ENCODE data around the gene PIK3R5.
"Not testable (repeated sequence)": the region's sequence is repeated elsewhere in the genome, so short reads cannot be mapped to it uniquely, and the experiment has no call there.

The PIK3R5 gene

GRCh38 chr17:8865811-8866210, 99.7 kb downstream of the PIK3R5 start:
- Mint-ChIP-seq H3K36me3 (ENCODE audit: low read depth) (no peaks in the 10 kb centered on the region), H3K27me3 (no peaks in the 10 kb centered on the region), H3K4me1 (ENCODE audit: low read depth) (peaks cover 36% of the 10 kb centered on the region), H3K4me3 (no peak overlapping the region), H3K9me3 (no peaks in the 10 kb centered on the region), H3K27ac (no peak overlapping the region)

GRCh38 chr17:8865385-8865784, 100.1 kb downstream of the PIK3R5 start:
- H3K36me3 Mint-ChIP-seq (ENCODE audit: low read depth) = no peaks in the 10 kb centered on the region
- no peaks in the 10 kb centered on the region for H3K27me3 Mint-ChIP-seq
- H3K27ac Mint-ChIP-seq = no peak overlapping the region
- peaks cover 36% of the 10 kb centered on the region for H3K4me1 Mint-ChIP-seq (ENCODE audit: low read depth)
- no peaks in the 10 kb centered on the region for H3K9me3 Mint-ChIP-seq
- H3K4me3 Mint-ChIP-seq = no peak overlapping the region

- H3K27ac Mint-ChIP-seq = no peak overlapping the region
- no peak overlapping the region for H3K4me3 Mint-ChIP-seq
- no peaks in the 10 kb centered on the region for H3K27me3 Mint-ChIP-seq
- H3K36me3 Mint-ChIP-seq (ENCODE audit: low read depth) = no peaks in the 10 kb centered on the region
- no peaks in the 10 kb centered on the region for H3K9me3 Mint-ChIP-seq
- peaks cover 46% of the 10 kb centered on the region for H3K4me1 Mint-ChIP-seq (ENCODE audit: low read depth)
Observed at GRCh38 chr17:8862213-8863056, 103.1 kb downstream of the PIK3R5 start.

- Mint-ChIP-seq H3K9me3 (no peaks in the 10 kb centered on the region), H3K27ac (no peak overlapping the region), H3K36me3 (ENCODE audit: low read depth) (no peaks in the 10 kb centered on the region), H3K27me3 (no peaks in the 10 kb centered on the region), H3K4me1 (ENCODE audit: low read depth) (peaks cover 47% of the 10 kb centered on the region), H3K4me3 (no peak overlapping the region)
Observed at GRCh38 chr17:8861495-8862181, 103.9 kb downstream of the PIK3R5 start.

GRCh38 chr17:8859804-8860430, 105.6 kb downstream of the PIK3R5 start:
- Mint-ChIP-seq H3K4me1 (ENCODE audit: low read depth) (peaks cover 47% of the 10 kb centered on the region), H3K27ac (peak overlapping the region; percentile 86), H3K36me3 (ENCODE audit: low read depth) (no peaks in the 10 kb centered on the region), H3K4me3 (no peak overlapping the region), H3K27me3 (no peaks in the 10 kb centered on the region), H3K9me3 (no peaks in the 10 kb centered on the region)

GRCh38 chr17:8859027-8859803, 106.3 kb downstream of the PIK3R5 start:
- Mint-ChIP-seq H3K4me3 (peak overlapping the region; percentile 31), H3K27ac (peak overlapping the region; percentile 86), H3K9me3 (no peaks in the 10 kb centered on the region), H3K27me3 (no peaks in the 10 kb centered on the region), H3K4me1 (ENCODE audit: low read depth) (peaks cover 47% of the 10 kb centered on the region), H3K36me3 (ENCODE audit: low read depth) (no peaks in the 10 kb centered on the region)

- Mint-ChIP-seq H3K27ac (peak overlapping the region; percentile 72), H3K4me3 (peak overlapping the region; percentile 28), H3K4me1 (ENCODE audit: low read depth) (peaks cover 47% of the 10 kb centered on the region), H3K9me3 (no peaks in the 10 kb centered on the region), H3K36me3 (ENCODE audit: low read depth) (no peaks in the 10 kb centered on the region), H3K27me3 (no peaks in the 10 kb centered on the region)
Observed at GRCh38 chr17:8857919-8858318, 107.6 kb downstream of the PIK3R5 start.

- Mint-ChIP-seq H3K27ac (peak overlapping the region; percentile 53), H3K36me3 (ENCODE audit: low read depth) (no peaks in the 10 kb centered on the region), H3K9me3 (no peaks in the 10 kb centered on the region), H3K27me3 (no peaks in the 10 kb centered on the region), H3K4me1 (ENCODE audit: low read depth) (peaks cover 41% of the 10 kb centered on the region), H3K4me3 (no peak overlapping the region)
Observed at GRCh38 chr17:8856869-8857575, 108.5 kb downstream of the PIK3R5 start.

- not testable (repeated sequence) for H3K27me3 Mint-ChIP-seq; H3K9me3 Mint-ChIP-seq; H3K4me3 Mint-ChIP-seq; H3K36me3 Mint-ChIP-seq (ENCODE audit: low read depth); H3K27ac Mint-ChIP-seq
- H3K4me1 Mint-ChIP-seq (ENCODE audit: low read depth) = peaks cover 33% of the 10 kb centered on the region
Observed at GRCh38 chr17:8856205-8856603, 109.3 kb downstream of the PIK3R5 start.

- H3K4me1 Mint-ChIP-seq (ENCODE audit: low read depth) = peaks cover 33% of the 10 kb centered on the region
- no peak overlapping the region for H3K4me3 Mint-ChIP-seq
- H3K36me3 Mint-ChIP-seq (ENCODE audit: low read depth) = no peaks in the 10 kb centered on the region
- H3K27me3 Mint-ChIP-seq = no peaks in the 10 kb centered on the region
- H3K27ac Mint-ChIP-seq = no peak overlapping the region
- H3K9me3 Mint-ChIP-seq = no peaks in the 10 kb centered on the region
Observed at GRCh38 chr17:8855477-8856204, 109.9 kb downstream of the PIK3R5 start.

GRCh38 chr17:8851600-8851999, 113.9 kb downstream of the PIK3R5 start:
- no peaks in the 10 kb centered on the region for H3K9me3 Mint-ChIP-seq
- no peaks in the 10 kb centered on the region for H3K36me3 Mint-ChIP-seq (ENCODE audit: low read depth)
- H3K27me3 Mint-ChIP-seq = no peaks in the 10 kb centered on the region
- no peak overlapping the region for H3K27ac Mint-ChIP-seq
- no peak overlapping the region for H3K4me3 Mint-ChIP-seq
- H3K4me1 Mint-ChIP-seq (ENCODE audit: low read depth) = no peaks in the 10 kb centered on the region

GRCh38 chr17:8849311-8850041, 116.0 kb downstream of the PIK3R5 start:
- Mint-ChIP-seq H3K4me1 (ENCODE audit: low read depth) (no peaks in the 10 kb centered on the region), H3K9me3 (no peaks in the 10 kb centered on the region), H3K36me3 (ENCODE audit: low read depth) (no peaks in the 10 kb centered on the region), H3K27me3 (no peaks in the 10 kb centered on the region), H3K27ac (no peak overlapping the region), H3K4me3 (no peak overlapping the region)

- no peak overlapping the region for H3K4me3 Mint-ChIP-seq
- H3K4me1 Mint-ChIP-seq (ENCODE audit: low read depth) = peaks cover 4% of the 10 kb centered on the region
- H3K27me3 Mint-ChIP-seq = no peaks in the 10 kb centered on the region
- no peak overlapping the region for H3K27ac Mint-ChIP-seq
- H3K36me3 Mint-ChIP-seq (ENCODE audit: low read depth) = no peaks in the 10 kb centered on the region
- H3K9me3 Mint-ChIP-seq = no peaks in the 10 kb centered on the region
Observed at GRCh38 chr17:8847891-8848290, 117.6 kb downstream of the PIK3R5 start.
